HuH-7.5 (cell line): Measurements from ENCODE around the gene MYH9.

Experiments used
- DNase-seq: peaks from one replicate; pipeline ENCODE4 v3.0.0; 2011; ENCODE audit warnings: low spot score

The MYH9 gene

GRCh38 chr22:36330655-36331305, 57.0 kb downstream of the MYH9 start:
- no peak for DNase-seq

GRCh38 chr22:36330127-36330526, 57.6 kb downstream of the MYH9 start:
- DNase-seq = no peak

- DNase-seq = no peak
Measured at GRCh38 chr22:36329254-36330078, 58.3 kb downstream of the MYH9 start.

- DNase-seq = no peak
Measured at GRCh38 chr22:36328635-36329253, 59.0 kb downstream of the MYH9 start.

- DNase-seq = no peak
Measured at GRCh38 chr22:36327922-36328551, 59.7 kb downstream of the MYH9 start.

GRCh38 chr22:36326178-36327161, 61.3 kb downstream of the MYH9 start:
- no peak for DNase-seq

- no peak for DNase-seq
Measured at GRCh38 chr22:36325154-36326031, 62.4 kb downstream of the MYH9 start.

GRCh38 chr22:36324414-36324813, 63.4 kb downstream of the MYH9 start:
- DNase-seq = no peak

GRCh38 chr22:36323855-36324331, 63.9 kb downstream of the MYH9 start:
- DNase-seq = no peak

GRCh38 chr22:36323182-36323854, 64.4 kb downstream of the MYH9 start:
- no peak for DNase-seq

GRCh38 chr22:36322602-36322915, 65.2 kb downstream of the MYH9 start:
- no peak for DNase-seq

- DNase-seq = no peak
Measured at GRCh38 chr22:36321797-36322601, 65.8 kb downstream of the MYH9 start.

- no peak for DNase-seq
Measured at GRCh38 chr22:36320553-36320952, 67.2 kb downstream of the MYH9 start.

GRCh38 chr22:36319595-36320497, 67.9 kb downstream of the MYH9 start:
- no peak for DNase-seq

GRCh38 chr22:36318442-36318841, 69.3 kb downstream of the MYH9 start:
- no peak for DNase-seq

GRCh38 chr22:36317658-36318271, 70.0 kb downstream of the MYH9 start:
- no peak for DNase-seq

- DNase-seq = no peak
Measured at GRCh38 chr22:36316419-36316818, 71.3 kb downstream of the MYH9 start.
